ENCODE measurements around the gene FAXDC2. TPM values are rescaled to one million over a fixed set of nuclear protein-coding genes. Genes with fewer than 3 reads are reported as not detected.

The FAXDC2 gene
- total and polyA plus RNA-seq, 2 donors (not counting 1 experiment from before 2014, with no cell fraction given): 11.9 to 20.6 TPM

GRCh38 chr5:154795235-154795596 is 55.2 kb downstream of the FAXDC2 start:
- TF ChIP-seq EZH2 (IDR thresholded peaks at IDR 0.05; ENCODE audit: low read length, missing control alignments): no peak
- TF ChIP-seq, protein P1, sequence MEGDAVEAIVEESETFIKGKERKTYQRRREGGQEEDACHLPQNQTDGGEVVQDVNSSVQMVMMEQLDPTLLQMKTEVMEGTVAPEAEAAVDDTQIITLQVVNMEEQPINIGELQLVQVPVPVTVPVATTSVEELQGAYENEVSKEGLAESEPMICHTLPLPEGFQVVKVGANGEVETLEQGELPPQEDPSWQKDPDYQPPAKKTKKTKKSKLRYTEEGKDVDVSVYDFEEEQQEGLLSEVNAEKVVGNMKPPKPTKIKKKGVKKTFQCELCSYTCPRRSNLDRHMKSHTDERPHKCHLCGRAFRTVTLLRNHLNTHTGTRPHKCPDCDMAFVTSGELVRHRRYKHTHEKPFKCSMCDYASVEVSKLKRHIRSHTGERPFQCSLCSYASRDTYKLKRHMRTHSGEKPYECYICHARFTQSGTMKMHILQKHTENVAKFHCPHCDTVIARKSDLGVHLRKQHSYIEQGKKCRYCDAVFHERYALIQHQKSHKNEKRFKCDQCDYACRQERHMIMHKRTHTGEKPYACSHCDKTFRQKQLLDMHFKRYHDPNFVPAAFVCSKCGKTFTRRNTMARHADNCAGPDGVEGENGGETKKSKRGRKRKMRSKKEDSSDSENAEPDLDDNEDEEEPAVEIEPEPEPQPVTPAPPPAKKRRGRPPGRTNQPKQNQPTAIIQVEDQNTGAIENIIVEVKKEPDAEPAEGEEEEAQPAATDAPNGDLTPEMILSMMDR (conservative IDR thresholded peaks at IDR 0.05 in 1 of 2, IDR thresholded peaks at IDR 0.05 in 1 of 2; ENCODE audit: low read depth in 1 of 2, low read length in 2 of 2): no peak
- Histone ChIP-seq H3K27me3 (ENCODE audit: control insufficient read depth, insufficient read depth, low read length) (no peaks in the 10 kb centered on the region), H2AFZ (ENCODE audit: low read length) (no peak overlapping the region), H3K4me3 (replicated peaks in 1 of 4; ENCODE audit: control extremely low read depth in 1 of 4, insufficient read depth in 1 of 4, low read depth in 3 of 4, low read length in 4 of 4) (no peak overlapping the region), H3K4me2 (ENCODE audit: extremely low read depth, insufficient read depth, low read length) (no peak overlapping the region), H3K27ac (ENCODE audit: insufficient read depth, low read length) (no peak overlapping the region), H4K20me1 (ENCODE audit: control insufficient read depth, extremely low read depth, insufficient read depth, low read length) (no peaks in the 10 kb centered on the region), H3K36me3 (ENCODE audit: control insufficient read depth, insufficient read depth, low read length) (peaks cover 16% of the 10 kb centered on the region), H3K9ac (ENCODE audit: insufficient read depth, low read length) (no peak overlapping the region), H3K79me2 (ENCODE audit: control insufficient read depth, insufficient read depth, low read length) (peaks cover 14% of the 10 kb centered on the region), H3K9me3 (ENCODE audit: control insufficient read depth, insufficient read depth, low read depth, low read length) (no peaks in the 10 kb centered on the region), H3K4me1 (ENCODE audit: control insufficient read depth, extremely low read depth, insufficient read depth, low read length) (peaks cover 6% of the 10 kb centered on the region)
- DNase-seq (ENCODE audit: low read depth in 2 of 2): no peak

DNA sequence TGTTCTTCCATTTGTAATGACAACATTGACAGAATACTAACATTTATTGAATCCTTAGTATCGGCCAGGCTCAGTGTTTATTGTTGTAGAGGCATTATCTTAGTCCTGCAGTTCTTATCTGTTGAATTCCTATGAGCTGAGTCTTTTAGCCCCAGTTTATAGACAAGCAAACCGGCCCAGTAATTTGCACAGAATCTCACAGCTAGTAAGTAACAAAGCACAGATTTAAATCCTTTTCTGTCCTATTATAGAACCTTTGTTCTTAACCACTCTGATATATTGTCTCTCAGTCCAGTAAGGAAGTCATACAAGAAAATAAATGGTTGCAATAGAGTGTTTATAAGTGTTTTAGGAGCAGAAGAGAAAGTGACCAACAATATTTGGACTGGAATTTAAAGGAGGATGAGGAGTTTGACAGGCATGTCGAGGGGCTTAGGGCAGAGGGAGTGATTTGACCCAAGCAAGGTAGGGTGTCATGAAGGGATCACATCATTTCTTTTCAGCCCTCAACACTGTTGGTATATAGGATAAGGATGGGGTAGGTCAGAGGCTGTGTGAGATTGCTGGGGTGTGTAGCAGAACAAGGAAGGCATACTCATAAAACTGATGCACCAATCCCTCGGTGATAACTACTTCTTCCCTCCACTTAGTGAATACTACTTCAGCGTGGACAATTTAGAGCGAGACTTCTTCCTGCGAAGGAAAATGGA is 55.7 kb downstream of the FAXDC2 start:
- no peak overlapping the region for H3K4me3 ChIP-seq (replicated peaks in 1 of 4; ENCODE audit: control extremely low read depth in 1 of 4, insufficient read depth in 1 of 4, low read depth in 3 of 4, low read length in 4 of 4)
- H3K27me3 ChIP-seq (ENCODE audit: control insufficient read depth, insufficient read depth, low read length): no peaks in the 10 kb centered on the region
- H3K36me3 ChIP-seq (ENCODE audit: control insufficient read depth, insufficient read depth, low read length): peaks cover 12% of the 10 kb centered on the region
- H4K20me1 ChIP-seq (ENCODE audit: control insufficient read depth, extremely low read depth, insufficient read depth, low read length): no peaks in the 10 kb centered on the region
- H3K9me3 ChIP-seq (ENCODE audit: control insufficient read depth, insufficient read depth, low read depth, low read length): no peaks in the 10 kb centered on the region
- peaks cover 19% of the 10 kb centered on the region for H3K79me2 ChIP-seq (ENCODE audit: control insufficient read depth, insufficient read depth, low read length)
- peaks cover 6% of the 10 kb centered on the region for H3K4me1 ChIP-seq (ENCODE audit: control insufficient read depth, extremely low read depth, insufficient read depth, low read length)
- H3K27ac ChIP-seq (ENCODE audit: insufficient read depth, low read length): no peak overlapping the region
- DNase-seq (ENCODE audit: low read depth in 2 of 2): peak; percentile 45 to 81
- H3K9ac ChIP-seq (ENCODE audit: insufficient read depth, low read length): no peak overlapping the region
- TF ChIP-seq, protein P1 (conservative IDR thresholded peaks at IDR 0.05 in 1 of 2, IDR thresholded peaks at IDR 0.05 in 1 of 2; ENCODE audit: low read depth in 1 of 2, low read length in 2 of 2): no peak
- no peak for TF ChIP-seq EZH2 (IDR thresholded peaks at IDR 0.05; ENCODE audit: low read length, missing control alignments)
- no peak overlapping the region for H2AFZ ChIP-seq (ENCODE audit: low read length)
- H3K4me2 ChIP-seq (ENCODE audit: extremely low read depth, insufficient read depth, low read length): no peak overlapping the region

DNA sequence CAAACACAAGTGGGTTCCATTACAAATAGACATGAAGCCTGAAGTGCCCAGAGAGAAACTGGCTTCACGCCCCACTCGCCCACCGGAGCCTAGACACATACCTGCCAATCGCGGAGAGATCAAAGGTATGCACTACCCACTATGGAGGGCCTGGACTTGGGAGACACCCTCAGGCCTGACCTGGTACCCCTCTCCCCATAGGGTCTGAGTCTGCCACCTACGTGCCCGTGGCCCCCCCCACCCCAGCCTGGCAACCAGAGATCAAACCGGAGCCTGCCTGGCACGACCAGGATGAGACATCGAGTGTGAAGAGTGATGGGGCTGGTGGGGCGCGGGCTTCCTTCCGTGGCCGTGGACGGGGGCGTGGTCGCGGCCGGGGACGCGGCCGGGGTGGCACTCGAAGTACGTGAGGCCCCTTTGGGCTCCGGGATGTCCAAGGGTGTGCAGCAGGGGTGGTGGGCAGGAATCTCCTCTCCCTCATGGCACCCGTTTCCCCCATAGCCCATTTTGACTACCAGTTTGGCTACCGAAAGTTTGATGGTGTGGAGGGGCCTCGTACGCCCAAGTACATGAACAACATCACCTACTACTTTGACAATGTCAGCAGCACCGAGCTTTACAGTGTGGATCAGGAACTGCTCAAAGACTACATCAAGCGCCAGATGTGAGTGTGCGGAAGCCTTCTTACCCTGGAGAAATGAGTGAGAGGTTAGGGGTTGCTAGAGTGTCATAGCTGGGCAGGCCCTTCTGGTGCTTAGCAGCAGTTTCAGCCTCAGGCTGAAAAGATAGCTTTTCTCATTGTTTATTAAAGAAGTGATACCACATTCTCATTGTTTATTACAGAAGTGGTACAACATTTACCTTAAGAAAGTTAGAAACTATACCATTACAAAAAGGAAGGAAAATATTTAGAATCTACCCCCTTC is 56.5 kb downstream of the FAXDC2 start:
- no peaks in the 10 kb centered on the region for H4K20me1 ChIP-seq (ENCODE audit: control insufficient read depth, extremely low read depth, insufficient read depth, low read length)
- no peak overlapping the region for H3K4me3 ChIP-seq (replicated peaks in 1 of 4; ENCODE audit: control extremely low read depth in 1 of 4, insufficient read depth in 1 of 4, low read depth in 3 of 4, low read length in 4 of 4)
- H3K9me3 ChIP-seq (ENCODE audit: control insufficient read depth, insufficient read depth, low read depth, low read length): no peaks in the 10 kb centered on the region
- H3K27me3 ChIP-seq (ENCODE audit: control insufficient read depth, insufficient read depth, low read length): no peaks in the 10 kb centered on the region
- no peak overlapping the region for H3K9ac ChIP-seq (ENCODE audit: insufficient read depth, low read length)
- peaks cover 24% of the 10 kb centered on the region for H3K79me2 ChIP-seq (ENCODE audit: control insufficient read depth, insufficient read depth, low read length)
- no peak overlapping the region for H3K4me2 ChIP-seq (ENCODE audit: extremely low read depth, insufficient read depth, low read length)
- peak; percentile 41 to 42 for DNase-seq (ENCODE audit: low read depth in 2 of 2)
- peaks cover 9% of the 10 kb centered on the region for H3K36me3 ChIP-seq (ENCODE audit: control insufficient read depth, insufficient read depth, low read length)
- no peak overlapping the region for H3K27ac ChIP-seq (ENCODE audit: insufficient read depth, low read length)
- peaks cover 6% of the 10 kb centered on the region for H3K4me1 ChIP-seq (ENCODE audit: control insufficient read depth, extremely low read depth, insufficient read depth, low read length)
- TF ChIP-seq, protein P1 (conservative IDR thresholded peaks at IDR 0.05 in 1 of 2, IDR thresholded peaks at IDR 0.05 in 1 of 2; ENCODE audit: low read depth in 1 of 2, low read length in 2 of 2): no peak
- TF ChIP-seq EZH2 (IDR thresholded peaks at IDR 0.05; ENCODE audit: low read length, missing control alignments): no peak
- H2AFZ ChIP-seq (ENCODE audit: low read length): no peak overlapping the region

Data from fibroblast of lung (primary cell).